IMR-90 (cell line): ENCODE measurements around the gene TCP11. TPM values are rescaled to one million over a fixed set of nuclear protein-coding genes. Genes with fewer than 3 reads are reported as not detected.

ENCODE experiments used
- ATAC-seq: fragments of 200-7000 bp; cut with Tn5 transposase; 2 replicates; pipeline ENCODE4 v1.9.1; 2020; ENCODE audit warnings: low read depth, mild to moderate bottlenecking, moderate library complexity
- BruUV-seq: library from RNA; stranded (reverse); fragments of 400-500 nt; replicated peaks from 2 replicates; lab custom pipeline; 2021; lab: Mats Ljungman, UMichigan
- CTCF ChIA-PET: fragments of 300-600 bp; formaldehyde crosslinking; extraction: SDS; loops from one replicate; lab custom pipeline; 2021; ENCODE audit warnings: antibody characterized with exemption; lab: Yijun Ruan, JAX
- POLR2A ChIA-PET: fragments of 300-600 bp; sonication (Branson Sonifier 250); formaldehyde crosslinking; loops from one replicate; lab custom pipeline; 2022; ENCODE audit warnings: antibody characterized with exemption; ENCODE audit not compliant: unreplicated experiment; lab: Charles Lee
- DNase-seq: peaks from one replicate; pipeline ENCODE4 v3.0.0; 2013
- H2AFZ ChIP-seq: replicated peaks from 2 replicates; pipeline ENCODE3; 2013; ENCODE audit warnings: low read length, mild to moderate bottlenecking; ENCODE audit not compliant: poor library complexity
- H2AK5ac ChIP-seq: 2 replicates; pipeline ENCODE4 v1.6.1; 2013; ENCODE audit warnings: low read depth, low read length, inconsistent platforms
- H2AK9ac ChIP-seq: replicated peaks from 2 replicates; pipeline ENCODE3; 2013; ENCODE audit warnings: mild to moderate bottlenecking, low read depth, low read length, moderate library complexity; ENCODE audit not compliant: poor library complexity
- H2BK120ac ChIP-seq: 2 replicates; pipeline ENCODE4 v1.6.1; 2013; ENCODE audit warnings: low read depth, low read length, inconsistent platforms
- H2BK15ac ChIP-seq: 3 replicates; pipeline ENCODE4 v1.6.1; 2013; ENCODE audit warnings: low read depth, low read length, inconsistent platforms
- H2BK20ac ChIP-seq: 2 replicates; pipeline ENCODE4 v1.6.1; 2013; ENCODE audit warnings: low read depth, mild to moderate bottlenecking, inconsistent platforms, low read length, moderate library complexity
- H2BK5ac ChIP-seq: 2 replicates; pipeline ENCODE4 v1.6.1; 2013; ENCODE audit warnings: mild to moderate bottlenecking, low read depth, low read length, inconsistent platforms; ENCODE audit not compliant: poor library complexity, severe bottlenecking
- H3K14ac ChIP-seq: replicated peaks from 2 replicates; pipeline ENCODE4 v1.6.1; 2013; ENCODE audit warnings: low read depth, low read length, inconsistent platforms
- H3K18ac ChIP-seq: 2 replicates; pipeline ENCODE4 v1.6.1; 2013; ENCODE audit warnings: low read depth, low read length, control low read depth
- H3K23ac ChIP-seq: 2 replicates; pipeline ENCODE4 v1.6.1; 2013; ENCODE audit warnings: low read depth, low read length, inconsistent platforms
- H3K27ac ChIP-seq: 2 replicates; pipeline ENCODE4 v1.5.1; 2013; ENCODE audit warnings: mild to moderate bottlenecking, control low read depth, low read length; ENCODE audit not compliant: insufficient read depth
- H3K27me3 ChIP-seq: 2 replicates; pipeline ENCODE4 v1.6.1; 2013; ENCODE audit warnings: low read length; ENCODE audit not compliant: control insufficient read depth, insufficient read depth
- H3K36me3 ChIP-seq: 2 replicates; pipeline ENCODE4 v1.6.1; 2013; ENCODE audit warnings: low read length, mixed read lengths; ENCODE audit not compliant: control insufficient read depth, insufficient read depth
- H3K4ac ChIP-seq: 2 replicates; pipeline ENCODE4 v1.6.1; 2013; ENCODE audit warnings: low read depth, low read length, inconsistent platforms
- H3K4me1 ChIP-seq: 2 replicates; pipeline ENCODE4 v1.6.1; 2013; ENCODE audit warnings: low read length, mixed read lengths; ENCODE audit not compliant: control insufficient read depth, insufficient read depth
- H3K4me2 ChIP-seq: 2 replicates; pipeline ENCODE4 v1.6.1; 2013; ENCODE audit warnings: low read depth, mild to moderate bottlenecking, control low read depth, low read length, moderate library complexity
- H3K4me3 ChIP-seq: 2 replicates; pipeline ENCODE4 v1.5.1; 2013; ENCODE audit warnings: low read depth, mild to moderate bottlenecking, control low read depth, low read length, moderate library complexity; ENCODE audit not compliant: insufficient read depth
- H3K56ac ChIP-seq: 2 replicates; pipeline ENCODE4 v1.6.1; 2013; ENCODE audit warnings: low read length, inconsistent platforms; ENCODE audit not compliant: insufficient read depth; ENCODE audit errors: extremely low read depth
- H3K79me1 ChIP-seq, 2 experiments: 2 replicates each; pipeline ENCODE4 v1.6.1; 2013; ENCODE audit warnings: low read length in 2 of 2, inconsistent platforms in 1 of 2, low read depth in 1 of 2
- H3K9ac ChIP-seq: 2 replicates; pipeline ENCODE4 v1.6.1; 2013; ENCODE audit warnings: low read depth, low read length, control low read depth
- H3K9me1 ChIP-seq: 2 replicates; pipeline ENCODE4 v1.6.1; 2013; ENCODE audit warnings: low read length, inconsistent platforms; ENCODE audit not compliant: insufficient read depth
- H3K9me3 ChIP-seq: 2 replicates; pipeline ENCODE4 v1.6.1; 2013; ENCODE audit warnings: low read length; ENCODE audit not compliant: control insufficient read depth, insufficient read depth
- H4K20me1 ChIP-seq: 2 replicates; pipeline ENCODE4 v1.6.1; 2013; ENCODE audit warnings: low read length, inconsistent platforms; ENCODE audit not compliant: insufficient read depth
- H4K5ac ChIP-seq: 2 replicates; pipeline ENCODE4 v1.6.1; 2013; ENCODE audit warnings: mild to moderate bottlenecking, low read depth, low read length, control low read depth
- H4K8ac ChIP-seq, 2 experiments: 2 replicates each; pipeline ENCODE4 v1.6.1; 2013; ENCODE audit warnings: low read depth in 2 of 2, low read length in 2 of 2, control low read depth in 1 of 2, inconsistent platforms in 1 of 2
- H4K91ac ChIP-seq: 2 replicates; pipeline ENCODE4 v1.6.1; 2013; ENCODE audit warnings: low read depth, low read length, inconsistent platforms; ENCODE audit not compliant: insufficient read depth
- BHLHE40 ChIP-seq: fragments of 150-350 bp; IDR thresholded peaks from 2 replicates; pipeline ENCODE4 v1.6.1; 2016; ENCODE audit warnings: mild to moderate bottlenecking, low read depth, low read length
- CEBPB ChIP-seq: IDR thresholded peaks from 2 replicates; pipeline ENCODE4 v1.6.1; 2012; ENCODE audit warnings: low read depth, low read length, improper control_type of control experiment
- CHD1 ChIP-seq: IDR thresholded peaks from 2 replicates; pipeline ENCODE4 v1.6.1; 2012; ENCODE audit warnings: low read depth, low read length, improper control_type of control experiment
- FOS ChIP-seq: fragments of 150-350 bp; IDR thresholded peaks from 2 replicates; pipeline ENCODE4 v1.6.1; 2016; ENCODE audit warnings: low read depth, low read length
- MAFK ChIP-seq: IDR thresholded peaks from 2 replicates; pipeline ENCODE4 v1.6.1; 2012; ENCODE audit warnings: low read depth, low read length, improper control_type of control experiment
- MAZ ChIP-seq: IDR thresholded peaks from 2 replicates; pipeline ENCODE4 v1.6.1; 2012; ENCODE audit warnings: low read depth, mild to moderate bottlenecking, low read length, improper control_type of control experiment, moderate library complexity, borderline replicate concordance
- NFE2L2 ChIP-seq: fragments of 150-350 bp; IDR thresholded peaks from 2 replicates; pipeline ENCODE4 v1.6.1; 2016; ENCODE audit warnings: low read depth, mild to moderate bottlenecking, low read length
- POLR2A ChIP-seq: IDR thresholded peaks from 2 replicates; pipeline ENCODE4 v1.6.1; 2012; ENCODE audit warnings: mild to moderate bottlenecking, low read depth, low read length
- RAD21 ChIP-seq: IDR thresholded peaks from 2 replicates; pipeline ENCODE4 v1.6.1; 2012; ENCODE audit warnings: low read length, improper control_type of control experiment
- RCOR1 ChIP-seq: IDR thresholded peaks from 2 replicates; pipeline ENCODE4 v1.6.1; 2012; ENCODE audit warnings: mild to moderate bottlenecking, low read length, improper control_type of control experiment; ENCODE audit not compliant: insufficient replicate concordance
- RFX5 ChIP-seq: IDR thresholded peaks from 2 replicates; pipeline ENCODE4 v1.8.0; 2012; ENCODE audit warnings: low read depth, mild to moderate bottlenecking, low read length, moderate library complexity
- SMC3 ChIP-seq: fragments of 150-350 bp; IDR thresholded peaks from 2 replicates; pipeline ENCODE4 v1.6.1; 2016; ENCODE audit warnings: low read depth, mild to moderate bottlenecking, antibody characterized with exemption, low read length, moderate library complexity
- WGBS, 2 experiments: methylation state at CpG; one replicate each; pipeline versions ENCODE4 v1.1.5 to v1.1.7; 2013; ENCODE audit warnings: missing lambda C conversion rate in 2 of 2; ENCODE audit not compliant: insufficient read length in 1 of 2; ENCODE audit errors: extremely low coverage in 2 of 2; 5-methylcytosine and 5-hydroxymethylcytosine counted together
- dilution Hi-C: fragments of 300-500 bp; cut with HindIII; formaldehyde crosslinking; loops from one replicate; pipeline ENCODE4 v1.14.3; 2018; ENCODE audit warnings: low sequenced_read_pairs; ENCODE audit not compliant: unreplicated experiment
- in situ Hi-C: fragments of 300-500 bp; cut with MboI; formaldehyde crosslinking; loops from 3 replicates; pipeline ENCODE4 v1.14.3; 2019; ENCODE audit warnings: low sequenced_read_pairs, inconsistent platforms, mixed read lengths
- intact Hi-C: fragments of 100-400 bp; cut with micrococcal nuclease; formaldehyde crosslinking; loops from 2 replicates; pipeline ENCODE4 v1.10.0; 2022
- polyA plus RNA-seq, 3 experiments: library from polyadenylated mRNA; depleted of rRNA; stranded (reverse); fragments of >200 nt; gene quantifications; 2 replicates each; pipeline ENCODE4 v1.2.3, GENCODE V29; 2012; ENCODE audit warnings: low replicate concordance in 1 of 3
- total RNA-seq: library from RNA; depleted of rRNA; stranded (reverse); fragments of >200 nt; gene quantifications from 2 replicates; pipeline ENCODE4 v1.2.3, GENCODE V29; 2012
- TF ChIP-seq, protein P1 (sequence below): fragments of 150-350 bp; IDR thresholded peaks from 2 replicates; pipeline ENCODE4 v1.6.1; 2017; ENCODE audit warnings: mild to moderate bottlenecking, antibody characterized with exemption, low read length, low read depth
- TF ChIP-seq, protein P2 (sequence below): conservative IDR thresholded peaks from 2 replicates; pipeline ENCODE4 v1.5.1; 2012; ENCODE audit warnings: mild to moderate bottlenecking, low read depth, low read length, improper control_type of control experiment
- TF ChIP-seq, protein P3 (sequence below): fragments of 150-350 bp; IDR thresholded peaks from 2 replicates; pipeline ENCODE4 v1.6.1; 2016; ENCODE audit warnings: low read depth, mild to moderate bottlenecking, low read length, moderate library complexity, borderline replicate concordance

Gene TCP11
- total and polyA plus RNA-seq, 2 of the 4 experiments (the other 2 are of a cell fraction) = 0.34 to 0.36 TPM

DNA sequence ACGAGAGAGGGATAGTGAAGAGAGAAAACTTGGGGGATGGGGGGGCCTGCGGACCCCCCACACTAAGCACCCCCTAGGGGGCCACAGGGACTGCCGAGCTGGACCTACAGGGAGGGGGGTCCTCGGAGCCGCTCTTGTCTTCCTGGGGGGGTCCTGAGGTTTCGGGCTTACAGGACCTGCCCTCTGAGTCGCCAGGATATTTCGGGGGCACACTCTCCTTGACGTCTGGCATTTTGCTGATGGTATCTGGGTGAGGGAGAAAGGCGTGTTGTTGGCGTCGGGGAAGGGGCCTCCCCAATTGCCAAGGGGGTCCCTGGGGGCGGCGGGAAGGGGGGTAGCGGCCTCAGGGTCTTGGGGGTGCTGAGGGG, 516 bp downstream of the TCP11 start:
- H3K36me3 ChIP-seq = no peaks in the 10 kb centered on the region
- dilution Hi-C loops (no loop called here), intact Hi-C loops (loop anchor here (1.0 to 10.0 kb wide), 3 partner anchors 154 to 314 kb away; partner anchors contain the start of genes FANCE and TAF11), in situ Hi-C loops (loop anchor here (25.0 kb wide), 1 partner anchor 978 kb away; no protein-coding TSS in a partner anchor)
- no peak overlapping the region for H3K18ac ChIP-seq
- no peak overlapping the region for H3K9ac ChIP-seq
- TF ChIP-seq FOS (no peak), CEBPB (no peak), POLR2A (no peak), RFX5 (no peak), NFE2L2 (no peak), RCOR1 (no peak), RAD21 (no peak), BHLHE40 (no peak), MAFK (no peak), CHD1 (no peak), SMC3 (no peak), MAZ (no peak)
- TF ChIP-seq, protein P1, sequence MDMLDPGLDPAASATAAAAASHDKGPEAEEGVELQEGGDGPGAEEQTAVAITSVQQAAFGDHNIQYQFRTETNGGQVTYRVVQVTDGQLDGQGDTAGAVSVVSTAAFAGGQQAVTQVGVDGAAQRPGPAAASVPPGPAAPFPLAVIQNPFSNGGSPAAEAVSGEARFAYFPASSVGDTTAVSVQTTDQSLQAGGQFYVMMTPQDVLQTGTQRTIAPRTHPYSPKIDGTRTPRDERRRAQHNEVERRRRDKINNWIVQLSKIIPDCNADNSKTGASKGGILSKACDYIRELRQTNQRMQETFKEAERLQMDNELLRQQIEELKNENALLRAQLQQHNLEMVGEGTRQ = no peak
- TF ChIP-seq, protein P2, sequence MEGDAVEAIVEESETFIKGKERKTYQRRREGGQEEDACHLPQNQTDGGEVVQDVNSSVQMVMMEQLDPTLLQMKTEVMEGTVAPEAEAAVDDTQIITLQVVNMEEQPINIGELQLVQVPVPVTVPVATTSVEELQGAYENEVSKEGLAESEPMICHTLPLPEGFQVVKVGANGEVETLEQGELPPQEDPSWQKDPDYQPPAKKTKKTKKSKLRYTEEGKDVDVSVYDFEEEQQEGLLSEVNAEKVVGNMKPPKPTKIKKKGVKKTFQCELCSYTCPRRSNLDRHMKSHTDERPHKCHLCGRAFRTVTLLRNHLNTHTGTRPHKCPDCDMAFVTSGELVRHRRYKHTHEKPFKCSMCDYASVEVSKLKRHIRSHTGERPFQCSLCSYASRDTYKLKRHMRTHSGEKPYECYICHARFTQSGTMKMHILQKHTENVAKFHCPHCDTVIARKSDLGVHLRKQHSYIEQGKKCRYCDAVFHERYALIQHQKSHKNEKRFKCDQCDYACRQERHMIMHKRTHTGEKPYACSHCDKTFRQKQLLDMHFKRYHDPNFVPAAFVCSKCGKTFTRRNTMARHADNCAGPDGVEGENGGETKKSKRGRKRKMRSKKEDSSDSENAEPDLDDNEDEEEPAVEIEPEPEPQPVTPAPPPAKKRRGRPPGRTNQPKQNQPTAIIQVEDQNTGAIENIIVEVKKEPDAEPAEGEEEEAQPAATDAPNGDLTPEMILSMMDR = no peak
- TF ChIP-seq, protein P3, sequence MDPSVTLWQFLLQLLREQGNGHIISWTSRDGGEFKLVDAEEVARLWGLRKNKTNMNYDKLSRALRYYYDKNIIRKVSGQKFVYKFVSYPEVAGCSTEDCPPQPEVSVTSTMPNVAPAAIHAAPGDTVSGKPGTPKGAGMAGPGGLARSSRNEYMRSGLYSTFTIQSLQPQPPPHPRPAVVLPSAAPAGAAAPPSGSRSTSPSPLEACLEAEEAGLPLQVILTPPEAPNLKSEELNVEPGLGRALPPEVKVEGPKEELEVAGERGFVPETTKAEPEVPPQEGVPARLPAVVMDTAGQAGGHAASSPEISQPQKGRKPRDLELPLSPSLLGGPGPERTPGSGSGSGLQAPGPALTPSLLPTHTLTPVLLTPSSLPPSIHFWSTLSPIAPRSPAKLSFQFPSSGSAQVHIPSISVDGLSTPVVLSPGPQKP = no peak
- H3K4ac ChIP-seq = no peak overlapping the region
- H4K20me1 ChIP-seq = no peaks in the 10 kb centered on the region
- no peak overlapping the region for H2BK15ac ChIP-seq
- H3K23ac ChIP-seq = no peak overlapping the region
- H2AK5ac ChIP-seq = no peak overlapping the region
- no peak overlapping the region for H4K8ac ChIP-seq
- no peak overlapping the region for H3K14ac ChIP-seq
- H3K9me1 ChIP-seq = no peaks in the 10 kb centered on the region
- no peak overlapping the region for H4K91ac ChIP-seq
- H4K5ac ChIP-seq = no peak overlapping the region
- no peak overlapping the region for H3K27ac ChIP-seq
- no peak overlapping the region for H2AFZ ChIP-seq
- no CpG with 5 or more reads among the region's 15 CpGs for WGBS, 2 experiments
- no peak overlapping the region for H3K56ac ChIP-seq
- BruUV-seq = no TSS peak
- H2BK20ac ChIP-seq = no peak overlapping the region
- CTCF ChIA-PET = interaction anchor here (0.6 to 1.7 kb wide), 11 partner anchors 10 to 161 kb away, joined by 3 to 10 read pairs (median 4); no protein-coding TSS in a partner anchor
- H3K27me3 ChIP-seq = no peaks in the 10 kb centered on the region
- no peak for ATAC-seq
- no peak overlapping the region for H3K4me3 ChIP-seq
- POLR2A ChIA-PET = no interaction called here
- no peak overlapping the region for H2BK120ac ChIP-seq
- H2AK9ac ChIP-seq = no peak overlapping the region
- H3K4me1 ChIP-seq = peaks cover 2% of the 10 kb centered on the region; the same call in 1 of the 2 replicates
- H2BK5ac ChIP-seq = no peak overlapping the region
- DNase-seq = no peak
- no peaks in the 10 kb centered on the region for H3K9me3 ChIP-seq
- no peaks in the 10 kb centered on the region for H3K79me1 ChIP-seq
- H3K4me2 ChIP-seq = no peak overlapping the region
